C1 segment of cervical spinal cord (tissue), 14 donors: ENCODE results near the gene BLTP2.
"Not testable (repeated sequence)": the region's sequence is repeated elsewhere in the genome, so short reads cannot be mapped to it uniquely, and the experiment has no call there.

ENCODE experiments used
- DNase-seq, 14 donors: peaks; one replicate each; lab custom pipeline; 2025; lab: John Stamatoyannopoulos, UW

BLTP2 gene

DNA sequence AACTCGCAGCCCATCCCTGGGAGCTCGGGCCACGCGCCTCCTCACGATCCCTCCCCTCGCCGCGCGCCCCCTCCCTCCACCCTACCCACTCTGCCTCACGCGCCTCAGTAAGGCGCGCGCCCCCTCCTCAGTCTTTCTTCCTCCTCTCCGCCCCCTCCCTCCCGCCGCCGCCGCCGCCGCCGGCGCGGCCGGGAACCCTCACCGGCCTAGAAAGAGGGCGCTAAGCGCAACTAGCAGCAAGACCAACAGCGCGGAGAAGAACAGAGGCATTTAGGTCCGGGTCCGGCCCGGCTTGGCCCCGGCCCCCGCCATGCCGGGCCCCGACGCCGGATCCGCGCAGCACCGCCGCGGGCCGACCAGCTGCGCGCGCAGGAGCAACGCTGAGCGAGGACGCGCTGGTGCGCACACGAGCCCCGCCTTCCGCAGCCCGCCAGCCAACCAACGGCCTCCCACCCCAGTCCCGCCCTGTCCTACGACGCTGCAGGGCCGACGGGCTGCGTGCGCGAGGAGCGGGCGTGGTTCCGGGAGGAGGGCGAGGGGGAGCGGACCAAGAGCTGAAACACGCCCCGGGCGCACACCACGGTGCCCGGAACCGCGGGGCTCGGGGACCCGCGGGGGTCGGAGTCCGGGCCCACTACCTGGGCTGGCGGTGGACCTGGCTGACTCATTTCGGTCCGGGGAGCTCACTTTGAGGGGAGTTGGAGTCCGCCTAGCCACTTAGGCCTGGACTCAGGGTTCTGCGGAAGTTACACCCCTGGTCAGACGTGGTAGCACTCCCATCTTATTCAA, at the start of gene BLTP2:
BLTP2 (minus strand) TSS at position 372 of the 789 bp plus-strand sequence; CDS start at position 270, 102 bp downstream.
- peak; percentile 67 to 95 (median 90) for DNase-seq

GRCh38 chr17:28693869-28694268, 48.9 kb upstream of the BLTP2 start:
- DNase-seq: peak in 7 of 14 donors; percentile 10 to 62 (median 32)

- no peak for DNase-seq
These were observed 44.1 kb upstream of the BLTP2 start for GRCh38 chr17:28689011-28689410.

DNA sequence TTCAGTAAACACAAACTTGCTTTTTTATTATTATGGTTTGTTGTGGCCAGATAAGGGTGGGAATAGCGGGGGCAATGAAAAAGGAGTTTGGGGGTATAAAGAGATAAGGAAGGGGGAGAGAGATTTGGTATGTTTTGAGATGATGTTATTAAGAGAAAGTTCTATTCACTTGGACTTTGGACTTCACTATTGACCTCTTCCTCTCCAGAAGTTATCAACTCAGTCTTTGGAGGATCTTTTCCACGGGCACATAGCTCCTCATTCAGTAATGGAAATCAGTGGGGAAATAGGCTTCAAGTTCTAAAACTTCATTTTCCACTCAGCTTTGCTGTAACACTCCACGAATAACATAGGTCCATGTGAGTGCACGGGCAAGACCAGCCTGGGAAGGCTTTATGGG, 43.5 kb upstream of the BLTP2 start:
- no peak for DNase-seq

DNA sequence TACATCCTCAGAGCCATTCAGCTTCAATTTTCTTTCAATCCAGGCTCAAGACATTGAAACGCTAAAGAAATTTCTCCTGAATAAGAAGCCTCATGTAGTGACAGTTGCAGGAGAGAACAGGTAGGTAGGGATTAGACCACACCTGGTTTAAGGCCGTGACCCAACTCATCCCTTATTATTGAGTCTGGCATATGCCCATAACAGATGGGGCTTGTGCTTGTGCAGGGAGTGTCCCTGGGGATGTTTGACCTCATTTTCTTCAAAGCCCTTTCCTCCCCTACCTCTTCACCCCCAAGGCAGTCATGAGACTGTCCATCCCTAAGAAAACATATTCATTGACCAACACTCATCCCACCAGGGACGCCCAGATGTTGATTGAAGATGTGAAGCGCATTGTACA, 41.3 kb upstream of the BLTP2 start:
- no peak for DNase-seq

- DNase-seq: no peak
These were observed 40.4 kb upstream of the BLTP2 start for GRCh38 chr17:28685366-28685765.

- DNase-seq: peak in 11 of 14 donors; percentile 43 to 75 (median 58)
These were observed 40.0 kb upstream of the BLTP2 start for GRCh38 chr17:28684963-28685362.

GRCh38 chr17:28682655-28683054, 37.7 kb upstream of the BLTP2 start:
- DNase-seq: no peak

DNA sequence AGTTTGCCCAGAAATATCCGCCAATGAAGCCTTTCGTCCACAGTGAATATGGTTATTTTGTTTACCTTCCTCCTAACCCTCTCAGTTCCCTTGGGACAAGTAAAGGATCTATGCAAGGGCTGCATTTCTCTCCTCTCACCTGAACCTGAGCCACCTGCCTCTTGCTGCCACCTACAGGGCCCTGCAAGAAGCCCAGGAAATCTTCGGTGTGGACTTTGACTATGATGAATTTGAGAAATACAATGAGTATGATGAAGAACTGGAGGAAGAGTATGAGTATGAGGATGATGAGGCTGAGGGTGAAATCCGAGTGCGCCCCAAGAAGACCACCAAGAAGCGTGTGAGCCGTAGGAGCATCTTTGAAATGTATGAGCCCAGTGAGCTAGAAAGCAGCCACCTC, 31.0 kb upstream of the BLTP2 start:
- DNase-seq: no peak

GRCh38 chr17:28675490-28675889, 30.5 kb upstream of the BLTP2 start:
- no peak for DNase-seq

DNA sequence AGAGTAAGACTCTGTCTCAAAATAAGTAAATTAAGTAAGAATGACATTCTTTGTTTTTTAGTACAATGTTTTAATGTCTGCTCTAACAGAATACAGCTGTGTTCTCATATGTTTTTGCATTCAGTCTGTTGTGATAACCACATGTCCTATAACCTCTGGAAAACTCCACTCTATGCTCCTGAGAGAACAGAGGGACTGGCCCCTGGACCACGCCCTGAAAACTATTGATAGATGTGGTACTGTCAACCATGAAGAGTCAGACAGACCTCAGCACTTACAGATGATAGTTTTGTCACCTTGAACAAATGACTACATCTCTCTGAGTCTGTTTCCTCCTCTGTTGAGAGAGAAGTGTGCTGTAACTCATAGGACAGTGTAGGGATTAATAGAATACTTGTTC, 25.0 kb upstream of the BLTP2 start:
- DNase-seq: no peak

GRCh38 chr17:28667870-28668269, 22.9 kb upstream of the BLTP2 start:
- no peak for DNase-seq

- no peak for DNase-seq
These were observed 21.0 kb upstream of the BLTP2 start for GRCh38 chr17:28665994-28666393.

DNA sequence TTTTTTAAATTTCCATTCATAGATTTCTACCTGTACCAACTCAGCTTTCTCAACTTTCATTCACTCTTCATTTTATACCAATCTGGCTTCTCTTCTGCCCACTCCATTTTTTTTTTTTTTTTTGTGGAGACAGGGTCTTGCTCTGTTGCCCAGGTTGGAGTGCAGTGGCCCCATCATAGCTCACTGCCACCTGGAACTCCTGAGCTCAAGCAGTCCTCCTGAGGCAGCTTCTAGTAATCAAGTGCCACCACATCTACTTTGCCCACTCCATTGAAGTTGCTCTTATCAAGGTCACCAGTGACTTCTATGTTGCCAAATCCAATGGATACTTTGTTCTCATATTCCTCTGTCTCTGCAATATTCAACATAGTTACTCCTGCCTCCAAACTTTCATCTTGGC, 18.8 kb upstream of the BLTP2 start:
- no peak for DNase-seq

DNA sequence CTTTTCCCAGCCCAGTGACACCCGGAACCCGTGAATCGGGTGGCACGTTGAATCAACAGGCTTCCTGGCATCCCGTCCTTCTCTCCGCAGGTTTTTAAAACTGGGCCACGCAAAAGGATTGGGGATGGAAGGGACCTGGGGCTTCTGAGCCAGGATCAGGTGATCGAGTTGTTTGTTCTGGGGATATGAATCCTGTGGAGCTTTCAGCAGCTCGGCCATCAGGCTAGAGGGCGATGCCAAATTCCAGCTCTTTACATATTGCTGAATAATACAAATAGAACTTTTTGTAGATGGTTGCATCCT, 17.5 kb upstream of the BLTP2 start:
- DNase-seq: no peak

DNA sequence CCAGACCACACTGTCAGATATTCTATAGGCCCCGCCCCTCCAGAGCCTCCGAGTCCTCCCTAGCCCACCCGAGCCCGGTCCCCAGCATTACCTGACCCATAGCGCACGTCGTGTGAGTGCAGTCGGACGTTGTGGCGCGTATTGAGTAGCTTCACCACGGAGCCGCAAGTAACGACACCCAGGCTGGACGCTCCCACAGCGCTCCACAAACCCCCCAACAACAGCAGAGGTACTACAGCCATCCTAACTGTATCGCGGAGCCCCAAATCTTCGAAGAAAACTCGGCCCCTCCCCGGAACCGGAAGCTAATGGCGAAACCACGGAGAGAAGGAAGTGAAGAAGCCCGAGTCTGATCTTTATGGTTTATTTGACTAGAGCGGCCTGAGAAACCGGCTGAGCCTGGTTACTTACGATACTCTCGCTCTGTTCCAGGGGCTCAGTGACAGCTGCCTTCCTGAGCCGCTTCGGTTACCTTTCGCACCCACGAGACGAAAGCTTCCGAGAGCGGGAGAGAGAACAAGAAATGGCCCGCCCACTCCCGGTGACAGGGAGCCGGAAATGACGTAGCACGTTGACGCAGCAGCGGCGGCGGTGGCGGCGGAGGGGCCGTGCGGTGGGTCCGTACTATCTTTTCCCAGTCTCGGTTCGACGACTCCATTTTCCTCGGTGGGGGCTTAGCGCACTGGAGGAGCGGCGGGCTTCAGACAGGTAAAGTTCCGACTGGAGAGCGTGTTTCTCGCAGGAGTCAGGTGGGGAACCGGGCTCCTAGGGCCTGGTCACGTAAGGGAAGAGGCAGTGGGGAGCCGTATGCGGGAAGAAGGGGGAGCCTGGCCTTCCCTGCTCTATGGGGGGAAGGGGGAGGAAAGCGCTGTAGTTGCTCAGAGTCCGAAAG, 16.9 kb upstream of the BLTP2 start, which contains the start of the genes SDF2 and SUPT6H:
SDF2 (minus strand) TSS at position 272 of the 892 bp plus-strand sequence; CDS start at position 242, 30 bp downstream.
SUPT6H (plus strand) TSS at position 571 of the 892 bp plus-strand sequence. CDS start 11,197 bp downstream, outside the sequence.
- DNase-seq: peak; percentile 49 to 97 (median 92)

DNA sequence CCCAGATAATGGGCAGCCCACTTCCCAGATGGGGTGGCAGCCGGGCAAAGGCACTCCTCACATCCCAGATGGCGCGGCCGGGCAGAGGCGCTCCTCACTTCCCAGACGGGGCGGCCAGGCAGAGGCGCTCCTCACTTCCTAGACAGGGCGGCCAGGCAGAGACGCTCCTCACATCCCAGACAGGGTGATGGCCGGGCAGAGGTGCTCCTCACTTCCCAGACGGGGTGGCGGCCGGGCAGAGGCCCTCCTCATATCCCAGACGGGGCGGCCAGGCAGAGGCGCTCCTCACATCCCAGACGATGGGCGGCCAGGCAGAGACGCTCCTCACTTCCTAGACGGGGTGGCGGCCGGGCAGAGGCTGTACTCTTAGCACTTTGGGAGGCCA, 14.5 kb upstream of the BLTP2 start:
- not testable (repeated sequence) for DNase-seq

GRCh38 chr17:28658766-28659496, 14.0 kb upstream of the BLTP2 start:
- DNase-seq: not testable (repeated sequence)

DNA sequence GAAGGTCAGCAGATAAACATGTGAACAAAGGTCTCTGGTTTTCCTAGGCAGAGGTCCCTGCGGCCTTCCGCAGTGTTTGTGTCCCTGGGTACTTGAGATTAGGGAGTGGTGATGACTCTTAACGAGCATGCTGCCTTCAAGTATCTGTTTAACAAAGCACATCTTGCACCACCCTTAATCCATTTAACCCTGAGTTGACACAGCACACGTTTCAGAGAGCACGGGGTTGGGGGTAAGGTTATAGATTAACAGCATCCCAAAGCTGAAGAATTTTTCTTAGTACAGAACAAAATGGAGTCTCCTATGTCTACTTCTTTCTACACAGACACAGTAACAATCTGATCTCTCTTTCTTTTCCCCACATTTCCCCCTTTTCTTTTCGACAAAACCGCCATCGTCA, 13.4 kb upstream of the BLTP2 start:
- DNase-seq: not testable (repeated sequence)

DNA sequence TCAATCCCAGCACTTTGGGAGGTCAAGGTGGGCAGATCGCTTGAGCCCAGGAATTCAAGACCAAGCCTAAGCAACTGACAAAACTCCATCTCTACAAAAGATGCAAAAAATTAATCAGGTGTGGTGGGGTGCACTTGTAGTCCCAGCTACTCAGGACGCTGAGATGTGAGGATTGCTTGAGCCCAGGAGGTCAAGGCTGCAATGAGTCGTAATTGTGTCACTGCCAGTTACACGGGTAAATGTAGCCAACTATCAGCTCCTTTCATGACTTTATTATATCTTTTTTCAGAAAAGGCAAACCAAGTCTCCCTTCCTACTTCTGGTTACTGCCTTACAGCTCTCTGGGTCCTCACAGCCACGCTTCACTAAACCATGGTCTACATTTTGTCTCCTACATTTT, 12.8 kb upstream of the BLTP2 start:
- no peak for DNase-seq

DNA sequence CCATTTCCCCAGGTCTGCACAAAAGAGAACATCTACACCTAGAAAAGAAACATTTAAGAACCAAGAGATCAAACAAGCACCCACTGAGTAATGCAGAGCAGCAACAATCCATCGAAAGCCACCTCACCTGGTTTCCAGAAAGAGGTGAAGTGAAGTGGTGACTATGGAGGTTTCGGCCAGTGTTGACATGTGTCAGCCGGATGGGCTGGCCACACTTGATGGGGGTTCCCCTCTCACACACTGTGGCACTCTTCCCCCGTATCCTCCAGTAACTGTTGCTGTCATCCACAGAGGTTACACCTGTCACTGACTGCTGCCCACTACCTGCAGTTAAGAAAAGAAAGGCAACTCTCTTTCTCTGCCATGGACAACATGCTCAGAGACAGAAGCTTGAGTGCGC, 10.2 kb upstream of the BLTP2 start:
- no peak for DNase-seq

DNA sequence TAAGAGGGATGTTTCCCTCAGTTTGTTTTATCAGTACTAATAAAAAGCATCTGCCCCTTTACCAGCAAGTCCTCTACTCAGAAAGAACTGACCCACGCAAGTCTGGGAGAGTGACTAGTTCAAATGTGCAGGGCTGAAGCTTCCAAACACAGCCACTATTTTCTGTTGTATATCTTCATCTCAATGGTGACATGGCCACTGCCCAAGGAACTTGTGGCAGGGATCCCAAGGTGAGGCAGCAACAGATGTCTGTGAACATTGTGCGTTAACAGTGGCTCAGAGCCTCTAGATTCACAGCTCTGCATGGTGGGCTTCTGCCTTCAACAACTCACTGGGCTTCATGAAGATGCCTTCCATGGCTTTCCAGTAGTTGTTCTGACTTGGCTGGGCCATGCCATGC, 3.7 kb upstream of the BLTP2 start:
- no peak for DNase-seq
